Mammary epithelial cell (primary cell): ENCODE measurements around the gene AHRR.

Experiments
- CTCF ChIP-seq, 2 donors: IDR thresholded peaks in 1 of 2; conservative IDR thresholded peaks in 1 of 2; 2 replicates each; pipeline ENCODE4 v1.5.1; 2011 to 2012; ENCODE audit warnings: inconsistent platforms in 2 of 2, low read length in 2 of 2, mild to moderate bottlenecking in 2 of 2, control low read depth in 1 of 2, low read depth in 1 of 2; ENCODE audit not compliant: insufficient read depth in 1 of 2; ENCODE audit errors: extremely low read depth in 1 of 2
- EZH2 ChIP-seq: IDR thresholded peaks from 2 replicates; pipeline ENCODE4 v1.6.1; 2012; ENCODE audit warnings: low read length, inconsistent platforms, borderline replicate concordance

DNA sequence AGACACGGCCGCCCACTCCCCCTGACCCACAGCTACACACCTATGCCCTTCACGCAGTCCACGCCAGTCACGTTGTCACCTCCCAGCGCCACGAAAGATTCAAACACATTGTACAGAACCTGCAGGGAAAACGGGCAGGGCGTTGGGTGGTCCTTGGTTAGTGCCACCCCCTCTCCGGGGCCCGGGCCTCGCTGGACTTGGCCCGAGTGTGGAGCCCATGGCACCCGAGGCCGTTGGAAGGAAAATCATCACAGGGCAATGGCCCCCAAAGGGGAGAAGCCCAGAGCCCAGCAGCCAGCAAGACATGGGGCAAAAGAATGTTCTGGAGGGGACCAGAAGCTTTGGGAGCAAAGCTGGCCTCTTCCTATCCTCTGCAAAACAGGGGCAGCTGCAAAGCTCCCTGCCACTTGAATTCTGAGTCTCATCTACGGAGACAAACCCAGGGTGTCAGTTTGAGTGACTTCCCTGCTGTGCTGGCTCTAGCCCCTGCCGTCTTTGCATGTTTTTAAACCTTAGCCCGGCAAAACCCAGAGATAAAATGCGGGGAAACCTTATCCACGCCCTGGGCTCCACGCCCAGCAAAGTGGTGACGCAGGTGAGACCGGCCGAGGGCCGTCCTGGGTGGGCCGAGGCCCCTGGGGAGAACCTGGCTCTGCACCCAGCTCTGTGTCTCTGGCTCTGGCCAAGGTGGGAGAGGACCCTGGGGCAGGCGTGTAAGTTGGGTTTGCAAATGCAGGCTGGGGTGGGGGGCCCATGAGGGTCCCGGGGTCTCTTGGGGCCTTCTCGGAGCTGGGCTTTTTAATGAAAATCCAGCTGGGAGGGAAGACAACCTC, 163.8 kb downstream of the AHRR start:
- TF ChIP-seq CTCF (conservative IDR thresholded peaks at IDR 0.05 in 1 of 2, IDR thresholded peaks at IDR 0.05 in 1 of 2; ENCODE audit: extremely low read depth in 1 of 2, insufficient read depth in 1 of 2, low read depth in 1 of 2, low read length in 2 of 2) (no peak), EZH2 (no peak)
